RWPE1 (cell line): ENCODE measurements around the gene CACNG6.

Experiments
- CTCF ChIA-PET: fragments of 350-600 bp; sonication (Branson Sonifier 250); formaldehyde crosslinking; extraction: SDS; loops from one replicate; lab custom pipeline; 2021; lab: Yijun Ruan, JAX
- POLR2A ChIA-PET: fragments of 400-600 bp; formaldehyde crosslinking; extraction: SDS; loops from one replicate; lab custom pipeline; 2020; ENCODE audit warnings: antibody characterized with exemption; ENCODE audit not compliant: low non-redundant PET; lab: Yijun Ruan, JAX
- DNase-seq: peaks from one replicate; pipeline ENCODE4 v3.0.0; 2012; ENCODE audit warnings: low spot score
- H3K27ac ChIP-seq: fragments of 450-650 bp; 2 replicates; pipeline ENCODE4 v1.5.1; 2017
- CTCF ChIP-seq: fragments of 450-650 bp; conservative IDR thresholded peaks from 2 replicates; pipeline ENCODE4 v1.5.1; 2017; ENCODE audit warnings: low read depth, mild to moderate bottlenecking

Gene CACNG6

GRCh38 chr19:53980539-53981375, 10.7 kb upstream of the CACNG6 start:
- DNase-seq = peak; percentile 69
- no peak for TF ChIP-seq CTCF
- POLR2A ChIA-PET = interaction anchor here (0.5 to 0.9 kb wide), 3 partner anchors 13 to 170 kb away, joined by 3 to 5 read pairs (median 3); no protein-coding TSS in a partner anchor
- peak overlapping the region; percentile 96 for H3K27ac ChIP-seq
- CTCF ChIA-PET = no interaction called here

- peak overlapping the region; percentile 96 for H3K27ac ChIP-seq
- POLR2A ChIA-PET = no interaction called here
- CTCF ChIA-PET = interaction anchor here (0.5 kb wide), 1 partner anchor 46 kb away, joined by 4 read pairs; no protein-coding TSS in a partner anchor
- DNase-seq = no peak
- no peak for TF ChIP-seq CTCF
Observed at GRCh38 chr19:53981376-53981951, 10.0 kb upstream of the CACNG6 start.

- DNase-seq = no peak
- TF ChIP-seq CTCF = no peak
- CTCF ChIA-PET = interaction anchor here (0.5 kb wide), 1 partner anchor 46 kb away, joined by 4 read pairs; no protein-coding TSS in a partner anchor
- H3K27ac ChIP-seq = peak overlapping the region; percentile 96
- POLR2A ChIA-PET = no interaction called here
Observed at GRCh38 chr19:53982001-53982451, 9.4 kb upstream of the CACNG6 start.

- no peak for TF ChIP-seq CTCF
- POLR2A ChIA-PET = no interaction called here
- CTCF ChIA-PET = no interaction called here
- H3K27ac ChIP-seq = peak overlapping the region; percentile 96
- no peak for DNase-seq
Observed at GRCh38 chr19:53982611-53983010, 8.8 kb upstream of the CACNG6 start.

GRCh38 chr19:53983457-53984289, 7.8 kb upstream of the CACNG6 start:
- TF ChIP-seq CTCF = no peak
- H3K27ac ChIP-seq = no peak overlapping the region
- CTCF ChIA-PET = no interaction called here
- no peak for DNase-seq
- POLR2A ChIA-PET = no interaction called here

GRCh38 chr19:53985863-53986262, 5.6 kb upstream of the CACNG6 start:
- H3K27ac ChIP-seq = no peak overlapping the region
- DNase-seq = no peak
- CTCF ChIA-PET = no interaction called here
- no peak for TF ChIP-seq CTCF
- POLR2A ChIA-PET = no interaction called here
